ENCODE data around the gene GNB1.

Gene GNB1

DNA sequence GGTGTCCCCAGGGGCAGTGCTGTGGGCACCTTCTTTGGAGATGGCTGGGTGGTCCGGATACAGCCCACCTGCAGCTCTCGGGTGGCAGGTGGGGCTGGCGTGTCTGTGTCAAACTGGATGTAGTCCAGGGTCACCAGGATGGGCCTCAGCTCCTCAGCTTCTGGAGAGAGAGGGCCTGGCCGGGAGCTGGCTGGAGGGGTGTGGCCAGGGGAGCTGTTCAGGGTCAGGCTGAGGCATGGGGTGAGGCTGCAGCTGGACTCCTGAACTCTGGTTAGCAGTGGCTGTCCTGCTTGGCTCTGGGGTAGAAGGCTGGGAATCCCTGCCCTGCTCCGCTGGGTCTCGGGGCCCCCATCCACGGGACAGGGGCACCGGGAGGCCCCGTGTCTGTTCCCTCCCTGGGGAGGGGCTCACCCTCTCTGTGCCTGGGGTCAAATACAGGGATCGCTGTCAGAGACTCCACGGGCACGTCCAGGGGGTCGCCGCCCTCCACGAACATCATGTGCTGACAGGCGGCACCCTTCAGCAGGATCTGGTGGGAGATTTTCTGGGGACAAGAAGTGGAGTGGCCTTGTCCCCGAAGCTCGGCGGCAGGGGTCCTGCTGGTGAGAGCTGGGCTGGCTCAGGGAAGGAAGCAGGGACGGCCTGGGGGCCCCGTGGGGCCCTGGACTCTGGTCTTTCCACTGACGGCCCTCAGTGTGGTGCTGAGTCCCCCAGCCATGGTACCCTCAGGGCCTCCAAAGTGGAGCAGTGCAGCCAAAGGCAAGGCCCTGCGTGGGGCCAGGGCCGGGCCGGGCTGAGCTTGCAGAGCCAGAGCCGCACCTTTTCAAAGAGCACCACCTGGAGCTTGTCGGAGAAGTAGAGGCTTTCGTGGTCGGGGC lies 32.3 kb upstream of the GNB1 start:
- no peak for DNase-seq (ENCODE audit: low read depth in 2 of 2, low spot score in 1 of 2)

DNA sequence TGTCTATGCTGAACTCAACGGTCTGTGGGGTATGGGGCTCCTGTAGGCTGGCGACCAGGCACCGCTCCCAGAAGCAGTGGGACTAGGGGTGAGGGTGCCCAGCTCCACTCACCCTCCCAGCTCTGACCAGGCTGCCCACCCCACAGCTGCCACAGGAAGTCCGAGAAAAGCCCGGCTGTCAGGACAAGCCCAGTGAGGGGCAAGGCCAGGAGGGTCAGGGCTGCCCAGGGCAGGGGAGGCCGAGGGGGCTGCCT lies 31.7 kb upstream of the GNB1 start:
- DNase-seq (ENCODE audit: low read depth in 2 of 2, low spot score in 1 of 2), result no peak

DNA sequence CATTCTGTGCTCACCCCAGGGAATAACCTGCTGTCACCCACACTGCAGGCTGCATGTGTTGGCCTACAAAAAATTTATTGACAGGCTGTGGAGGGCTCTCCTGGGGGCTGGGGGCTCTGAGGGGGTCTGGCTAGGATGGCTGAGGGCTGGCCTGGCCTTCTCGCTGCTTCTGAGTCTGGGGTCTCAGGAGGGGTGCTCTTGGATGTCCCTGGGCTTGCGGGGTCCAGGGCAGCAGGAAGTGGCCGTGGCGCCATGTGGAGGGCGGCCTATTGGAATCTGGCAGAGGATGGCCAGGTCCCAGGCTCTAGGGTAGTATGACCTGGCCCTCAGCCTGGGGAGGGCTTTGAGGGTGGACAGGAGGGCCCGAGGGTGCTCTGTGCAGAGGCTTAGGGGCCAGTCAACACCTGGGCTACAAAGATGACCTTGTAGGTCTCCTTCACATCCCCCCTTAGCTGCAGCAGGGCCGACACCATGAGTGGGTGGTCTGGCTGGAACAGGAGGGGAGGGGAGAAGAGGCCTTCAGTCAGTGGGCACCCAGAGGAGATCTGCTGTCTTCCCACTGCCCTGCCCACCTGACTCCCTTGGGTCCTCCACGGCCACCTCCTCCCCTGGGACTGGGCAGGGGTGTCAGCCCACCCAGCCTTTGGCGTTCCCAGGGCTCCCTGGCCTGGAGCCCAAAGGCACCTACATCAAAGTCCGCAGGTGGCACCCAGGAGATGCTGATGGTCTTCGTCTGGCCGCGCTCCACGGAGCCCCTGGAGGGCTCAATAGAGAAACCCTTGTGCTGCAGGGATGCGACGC lies 31.2 kb upstream of the GNB1 start:
- DNase-seq (ENCODE audit: low read depth in 2 of 2, low spot score in 1 of 2), result no peak

DNA sequence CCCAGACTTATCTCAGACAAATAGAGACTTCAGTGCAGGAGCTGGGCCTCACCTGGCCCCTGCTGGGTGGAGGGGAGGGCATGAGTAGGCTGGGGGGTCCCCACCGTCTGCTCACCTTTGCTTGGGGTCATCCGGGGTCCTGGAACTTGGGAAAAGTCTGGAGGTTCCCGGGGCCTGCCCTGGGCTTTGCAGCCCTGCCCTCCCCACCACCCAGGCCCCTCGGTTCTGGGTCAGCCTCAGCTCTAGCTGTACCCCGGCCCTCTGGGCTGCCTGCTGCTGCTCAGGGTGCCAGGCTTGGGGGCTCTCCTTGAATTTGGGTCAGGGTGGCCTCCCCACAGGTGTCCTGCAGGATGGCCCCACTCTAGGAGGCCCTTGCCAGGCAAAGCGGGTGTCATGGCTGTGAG lies 30.6 kb upstream of the GNB1 start:
- no peak for DNase-seq (ENCODE audit: low read depth in 2 of 2, low spot score in 1 of 2)

DNA sequence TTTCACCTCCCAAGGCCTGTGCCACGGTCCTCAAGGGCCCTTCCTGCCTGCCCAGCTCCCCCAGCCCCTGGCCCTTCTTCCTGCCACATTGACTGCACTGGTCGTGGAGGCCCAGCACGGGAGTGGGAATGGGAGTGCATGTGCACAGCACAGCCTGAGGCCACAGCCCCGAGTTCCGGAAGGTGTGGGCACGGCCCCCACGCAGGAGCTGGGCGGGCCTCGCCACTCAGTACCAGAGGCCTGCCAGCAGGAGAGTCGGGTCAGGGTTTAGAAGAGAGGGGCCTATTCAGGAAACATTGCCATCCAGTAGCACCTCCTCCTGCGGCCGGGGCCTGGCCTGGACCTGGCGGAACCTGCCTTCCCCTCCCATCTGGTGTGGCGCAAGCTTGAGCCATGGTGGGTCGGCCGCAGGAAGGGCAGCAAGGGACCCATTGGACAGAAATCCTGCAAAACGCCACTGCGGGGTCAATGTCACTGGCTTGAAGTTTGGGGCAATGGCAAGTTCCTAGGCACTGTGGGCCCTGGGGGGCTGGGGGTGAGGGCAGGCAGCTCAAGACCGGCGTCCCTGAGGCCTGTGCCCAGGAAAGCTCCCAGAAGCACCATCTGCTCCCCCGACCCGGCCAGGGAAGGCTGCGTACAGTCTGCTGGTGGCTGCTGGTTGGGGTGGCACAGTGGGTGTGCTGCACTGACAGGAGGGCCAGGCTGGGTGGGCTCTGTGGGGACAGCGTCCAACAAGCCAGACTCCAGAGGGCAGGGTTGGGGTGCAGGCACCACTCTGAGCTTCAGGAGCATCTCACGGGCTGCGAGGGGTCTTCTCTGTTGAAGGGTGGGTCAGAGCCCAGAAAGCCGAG lies 29.9 kb upstream of the GNB1 start:
- no peak for DNase-seq (ENCODE audit: low read depth in 2 of 2, low spot score in 1 of 2)

DNA sequence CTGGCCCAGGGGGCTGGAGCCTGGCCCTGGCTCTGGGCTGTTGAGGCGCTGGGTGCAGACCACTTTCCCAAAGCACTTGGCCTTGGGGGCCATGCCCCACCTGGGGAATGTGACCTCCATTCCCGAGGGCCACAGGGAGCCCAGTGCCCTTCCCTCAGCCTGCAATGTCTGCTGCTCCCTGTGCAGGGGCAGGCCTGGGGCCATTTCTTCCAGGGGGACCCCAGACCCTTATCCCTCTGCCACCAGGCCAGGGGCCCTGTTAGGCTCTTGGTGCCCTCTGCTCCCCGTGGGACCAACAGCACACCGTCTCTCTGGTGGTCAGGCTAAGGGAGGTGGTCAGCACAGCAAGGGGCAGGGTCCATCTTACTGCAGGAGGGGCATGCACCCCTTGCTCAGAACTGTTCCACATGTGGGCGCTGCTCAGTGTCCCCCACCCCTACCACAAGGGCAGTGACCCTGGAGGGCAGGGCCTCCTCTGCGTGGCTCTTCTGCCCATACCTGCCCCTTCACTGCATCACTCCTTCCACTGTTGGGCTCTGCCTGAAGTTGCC lies 29.2 kb upstream of the GNB1 start:
- DNase-seq (ENCODE audit: low read depth in 2 of 2, low spot score in 1 of 2), result no peak

DNA sequence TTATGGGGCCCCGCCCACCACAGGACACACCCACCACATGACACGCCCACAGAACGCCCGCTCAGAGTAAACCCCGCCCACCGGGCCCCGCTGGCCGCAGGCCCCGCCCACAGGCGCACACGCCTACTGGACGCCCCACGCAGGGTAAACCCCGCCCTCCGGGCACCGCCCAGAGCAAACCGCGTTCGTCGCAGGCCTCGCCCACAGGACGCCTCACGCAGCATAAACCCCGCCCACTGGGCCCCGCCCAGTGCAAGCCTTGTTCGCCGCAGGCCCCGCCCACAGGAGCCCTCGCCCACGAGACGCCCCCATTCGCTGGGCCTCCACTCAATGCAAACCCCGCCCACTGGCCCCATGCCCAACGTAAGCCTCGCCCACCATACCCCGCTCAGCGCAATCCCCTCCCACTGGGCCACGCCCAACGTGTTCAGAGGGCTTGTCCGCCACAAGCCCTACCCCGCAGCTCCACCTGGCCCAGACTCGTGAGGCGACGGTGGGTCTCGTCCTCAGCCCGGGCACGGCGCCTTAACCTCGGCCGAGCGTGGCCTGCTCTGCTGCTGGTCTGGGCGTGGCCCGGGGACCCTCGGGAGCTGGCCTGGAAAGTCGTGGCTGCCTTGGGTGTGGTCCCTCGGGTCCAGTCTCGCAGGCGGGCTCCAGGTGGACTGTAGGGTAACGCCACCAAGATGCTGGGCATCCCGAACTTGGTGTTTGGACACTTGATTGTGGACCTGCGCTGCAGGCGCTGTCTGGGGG lies 28.6 kb upstream of the GNB1 start:
- peak; percentile 96 to 99 for DNase-seq (ENCODE audit: low read depth in 2 of 2, low spot score in 1 of 2)

DNA sequence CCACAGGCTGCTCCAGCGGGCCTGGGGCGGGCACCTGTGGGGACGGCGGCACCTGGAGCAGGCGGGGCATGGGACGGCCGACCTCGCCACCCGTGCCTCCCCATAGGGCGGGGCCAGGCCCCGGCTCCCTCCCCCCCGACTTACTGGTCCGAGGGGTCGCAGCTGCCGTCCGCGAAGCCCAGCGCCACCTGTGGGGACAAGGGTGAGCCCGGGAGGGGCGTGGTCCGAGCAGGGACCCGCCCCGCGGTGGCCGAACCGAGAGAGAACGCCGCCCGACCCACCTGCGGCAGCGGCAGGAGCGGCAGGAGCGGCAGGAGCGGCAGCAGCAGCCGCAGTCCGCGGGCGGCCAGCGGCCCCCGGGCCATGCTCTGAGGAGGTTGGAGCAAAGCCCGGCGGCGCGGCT lies 28.0 kb upstream of the GNB1 start, which contains the start of gene TMEM52:
TSS of gene TMEM52 (minus strand) at position 379 of the 403 bp plus-strand sequence. CDS start at position 365, 14 bp downstream.
- no peak for DNase-seq (ENCODE audit: low read depth in 2 of 2, low spot score in 1 of 2)

DNA sequence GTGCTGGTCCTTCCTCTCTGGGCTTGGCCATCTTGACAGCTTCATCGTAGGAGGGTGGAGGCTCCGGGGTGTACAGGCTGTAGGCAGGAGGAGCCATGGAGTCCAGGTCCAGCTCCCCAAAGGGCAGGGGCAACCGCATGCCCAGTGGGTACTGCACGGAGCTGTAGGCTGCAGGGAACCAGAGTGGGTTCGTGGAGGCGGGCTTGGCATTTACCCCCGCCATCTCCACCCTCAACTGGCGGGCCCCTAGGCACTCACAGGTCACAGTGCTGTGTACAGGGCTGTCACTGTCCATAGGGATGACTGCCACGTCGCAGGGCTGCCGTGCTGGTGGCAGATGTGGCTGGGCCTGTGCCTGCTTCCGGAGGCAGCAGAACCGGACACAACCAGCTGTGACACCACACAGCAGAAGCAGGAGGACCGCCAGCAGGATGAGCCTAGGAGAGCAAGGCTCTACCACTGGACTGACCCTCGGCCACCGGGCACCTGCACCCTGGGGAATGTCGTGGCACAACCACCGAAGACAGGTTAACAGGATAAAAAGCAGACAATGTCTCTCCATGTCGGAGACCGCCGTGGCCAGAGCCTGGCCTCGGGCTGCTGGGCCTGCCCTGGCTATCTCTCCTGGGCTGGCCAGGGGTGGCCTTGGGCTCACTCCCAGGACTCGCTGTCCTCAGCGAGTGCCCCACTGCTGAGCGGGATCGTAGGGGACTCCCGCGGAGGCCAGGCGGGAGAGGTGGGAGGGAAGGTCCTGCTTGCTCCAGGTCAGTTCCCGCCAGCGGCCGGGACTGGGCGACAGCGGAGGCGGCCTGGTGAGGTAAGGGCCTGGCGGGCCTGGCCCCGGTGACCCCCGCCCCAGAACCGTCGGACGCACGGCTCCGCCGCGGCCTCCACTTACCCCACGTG lies 27.4 kb upstream of the GNB1 start:
- no peak for DNase-seq (ENCODE audit: low read depth in 2 of 2, low spot score in 1 of 2)

DNA sequence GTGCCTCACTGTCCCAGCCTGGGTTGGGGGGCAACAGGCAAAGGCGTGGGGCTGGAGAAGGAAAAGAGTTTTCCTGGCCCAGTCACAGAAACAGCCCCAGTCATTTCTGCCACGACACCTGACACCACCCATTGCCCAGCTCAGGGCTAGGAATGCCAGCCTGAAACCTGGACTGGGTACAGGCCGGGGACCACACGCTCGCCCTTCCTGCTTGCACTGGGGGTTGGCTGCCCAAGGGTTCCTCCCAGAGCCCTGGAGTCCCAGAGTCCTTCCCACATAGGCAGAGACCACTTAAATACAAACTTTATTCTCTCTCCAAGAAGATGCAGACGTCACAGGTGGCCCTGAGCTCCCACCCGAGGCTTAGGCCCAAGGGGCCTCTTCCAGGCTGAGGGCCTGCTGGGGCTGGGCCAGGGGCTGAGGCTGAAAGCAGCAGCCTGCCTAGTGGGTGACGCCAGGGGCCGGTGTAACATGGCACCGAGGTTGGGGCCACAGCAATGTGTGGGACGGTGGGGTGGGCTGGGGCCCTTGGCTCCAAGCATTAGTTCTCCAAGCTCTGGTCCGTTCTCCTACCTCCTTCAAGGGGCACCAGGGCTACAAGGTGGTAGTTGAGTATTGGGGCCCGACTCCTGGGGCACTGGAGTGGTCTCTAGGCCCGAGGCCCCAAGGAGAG lies 26.6 kb upstream of the GNB1 start:
- no peak for DNase-seq (ENCODE audit: low read depth in 2 of 2, low spot score in 1 of 2)

DNA sequence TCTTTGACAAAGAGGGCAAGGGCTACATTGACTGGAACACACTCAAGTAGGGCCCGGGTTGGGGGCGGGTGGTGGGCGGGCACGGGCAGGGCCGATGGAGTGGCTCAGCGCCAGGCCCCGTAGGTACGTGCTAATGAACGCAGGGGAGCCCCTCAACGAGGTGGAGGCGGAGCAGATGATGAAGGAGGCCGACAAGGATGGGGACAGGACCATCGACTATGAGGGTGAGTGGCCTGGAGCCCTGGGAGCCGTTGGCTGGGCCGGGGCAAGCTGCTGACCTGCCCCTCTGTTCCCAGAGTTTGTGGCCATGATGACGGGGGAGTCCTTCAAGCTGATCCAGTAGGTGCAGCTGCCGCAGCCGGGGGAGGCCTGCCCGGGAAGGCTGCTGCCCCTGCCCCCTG lies 26.0 kb upstream of the GNB1 start:
- DNase-seq (ENCODE audit: low read depth in 2 of 2, low spot score in 1 of 2), result no peak

DNA sequence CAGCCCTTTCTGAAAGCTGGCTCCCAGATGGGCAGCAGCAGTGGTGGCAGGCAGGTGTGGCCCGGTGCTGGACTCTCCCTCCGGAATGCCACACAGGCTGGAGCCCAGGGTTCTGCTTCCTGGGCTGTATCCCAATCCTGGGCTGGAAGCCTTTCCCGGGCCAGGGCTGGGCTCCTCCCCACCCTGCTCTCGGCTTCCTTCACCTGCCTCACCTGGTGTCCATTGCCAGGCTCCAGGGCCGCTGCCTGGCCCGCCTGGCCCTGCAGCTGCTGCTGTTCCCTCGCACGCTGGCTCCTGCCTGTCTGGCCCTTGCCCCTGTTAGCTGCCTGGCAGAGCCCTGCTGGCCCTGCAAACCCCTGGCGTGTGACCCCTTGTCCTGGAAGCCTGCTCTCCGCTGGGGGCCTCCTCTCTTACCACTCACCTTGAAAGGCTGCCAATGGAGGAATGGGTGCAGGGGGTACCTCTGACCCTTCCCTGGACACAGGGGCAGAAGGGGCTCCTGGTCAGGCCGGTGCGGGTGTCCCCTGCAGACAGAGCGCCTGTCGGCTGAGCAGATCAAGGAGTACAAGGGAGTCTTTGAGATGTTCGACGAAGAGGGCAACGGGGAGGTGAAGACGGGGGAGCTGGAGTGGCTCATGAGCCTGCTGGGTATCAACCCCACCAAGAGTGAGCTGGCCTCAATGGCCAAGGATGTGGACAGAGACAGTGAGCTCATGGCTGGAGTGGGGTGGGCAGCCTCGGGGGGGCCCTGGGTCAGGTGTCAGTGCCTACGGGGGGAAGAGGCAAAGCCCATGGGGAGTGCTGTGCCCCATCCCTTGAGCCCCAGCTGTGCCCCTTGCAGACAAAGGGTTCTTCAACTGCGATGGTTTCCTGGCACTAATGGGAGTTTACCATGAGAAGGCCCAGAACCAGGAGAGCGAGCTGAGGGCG lies 25.3 kb upstream of the GNB1 start:
- DNase-seq (ENCODE audit: low read depth in 2 of 2, low spot score in 1 of 2), result no peak

DNA sequence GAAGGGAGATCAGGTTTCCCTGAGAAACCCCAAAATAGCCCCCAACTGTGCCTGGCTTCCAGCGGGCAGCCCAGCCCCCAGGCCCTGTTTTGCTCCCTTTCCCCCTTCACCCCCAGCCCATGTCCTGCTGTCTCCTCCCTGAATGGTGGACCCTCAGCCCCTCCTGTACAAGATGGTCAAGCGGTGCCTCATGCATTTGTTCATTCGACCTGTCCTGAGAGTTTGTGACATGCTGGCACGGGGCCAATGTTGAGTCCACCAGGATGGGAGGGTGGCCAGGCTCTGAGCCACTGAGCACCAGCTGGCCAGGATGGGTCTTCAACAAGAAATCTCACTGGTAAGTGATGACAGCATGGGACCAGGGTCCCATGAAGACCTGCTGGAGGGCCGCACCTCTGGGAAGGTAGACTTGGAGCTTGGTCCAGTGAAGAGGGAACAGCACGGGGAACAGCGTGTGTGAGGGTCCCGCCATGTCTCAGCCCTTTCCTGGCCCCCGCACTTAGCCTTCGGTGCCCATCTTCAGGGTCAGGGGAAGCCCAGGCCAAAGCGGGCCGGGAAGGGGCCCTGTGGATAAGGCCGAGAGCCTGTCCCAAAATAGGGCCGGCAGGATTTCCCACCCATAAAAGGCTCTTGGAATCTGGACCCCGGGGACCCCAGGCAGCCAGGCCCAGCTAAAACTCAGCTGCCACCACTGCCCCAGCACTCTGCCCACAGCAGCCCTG lies 24.2 kb upstream of the GNB1 start, which contains the start of gene CALML6:
TSS of gene CALML6 (plus strand) at position 290 of the 722 bp plus-strand sequence. CDS start at position 311, 21 bp downstream.
- DNase-seq (ENCODE audit: low read depth in 2 of 2, low spot score in 1 of 2), result no peak

DNA sequence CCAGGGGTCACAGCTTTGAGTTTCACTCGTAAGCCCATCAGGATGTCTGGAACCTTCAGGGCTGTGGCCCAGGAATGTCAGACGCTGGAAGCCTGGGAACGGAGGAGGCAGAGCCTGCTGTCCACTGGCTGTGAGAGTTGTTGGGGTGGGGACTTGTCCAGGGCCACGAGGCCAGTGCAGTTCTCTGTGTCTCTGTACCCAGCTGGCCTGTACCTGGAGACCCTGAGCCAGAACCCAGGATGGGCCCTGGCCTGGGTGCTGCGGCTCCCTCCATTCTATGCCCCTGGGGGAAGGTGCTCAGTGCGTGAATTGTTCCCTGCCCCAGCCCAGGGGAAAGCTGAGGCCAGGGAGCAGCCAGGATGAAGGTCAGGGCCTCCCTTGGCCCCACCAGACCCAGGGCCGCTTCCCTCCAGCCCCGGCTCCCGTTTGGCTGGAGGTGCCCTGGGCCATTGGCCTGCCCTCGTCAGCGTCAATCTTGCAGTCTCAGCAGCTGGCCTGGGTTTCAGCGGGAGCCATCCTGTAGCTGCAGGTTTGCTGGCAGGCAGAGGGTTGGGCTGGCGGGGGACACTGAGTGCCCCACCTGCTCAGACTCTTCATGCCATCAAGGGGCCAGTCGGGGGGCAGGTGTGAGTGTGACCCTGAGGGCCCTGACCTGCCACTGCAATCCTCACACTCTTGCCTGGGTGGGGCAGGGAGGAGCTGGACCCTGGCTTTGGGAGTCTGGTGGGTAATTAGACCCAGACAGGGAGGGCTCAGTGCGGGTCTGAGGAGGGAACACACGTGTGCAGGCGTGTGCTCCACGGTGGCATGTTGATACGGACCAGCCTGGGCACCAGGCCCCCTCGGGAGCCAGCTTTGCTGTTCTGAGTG lies 23.4 kb upstream of the GNB1 start:
- no peak for DNase-seq (ENCODE audit: low read depth in 2 of 2, low spot score in 1 of 2)

DNA sequence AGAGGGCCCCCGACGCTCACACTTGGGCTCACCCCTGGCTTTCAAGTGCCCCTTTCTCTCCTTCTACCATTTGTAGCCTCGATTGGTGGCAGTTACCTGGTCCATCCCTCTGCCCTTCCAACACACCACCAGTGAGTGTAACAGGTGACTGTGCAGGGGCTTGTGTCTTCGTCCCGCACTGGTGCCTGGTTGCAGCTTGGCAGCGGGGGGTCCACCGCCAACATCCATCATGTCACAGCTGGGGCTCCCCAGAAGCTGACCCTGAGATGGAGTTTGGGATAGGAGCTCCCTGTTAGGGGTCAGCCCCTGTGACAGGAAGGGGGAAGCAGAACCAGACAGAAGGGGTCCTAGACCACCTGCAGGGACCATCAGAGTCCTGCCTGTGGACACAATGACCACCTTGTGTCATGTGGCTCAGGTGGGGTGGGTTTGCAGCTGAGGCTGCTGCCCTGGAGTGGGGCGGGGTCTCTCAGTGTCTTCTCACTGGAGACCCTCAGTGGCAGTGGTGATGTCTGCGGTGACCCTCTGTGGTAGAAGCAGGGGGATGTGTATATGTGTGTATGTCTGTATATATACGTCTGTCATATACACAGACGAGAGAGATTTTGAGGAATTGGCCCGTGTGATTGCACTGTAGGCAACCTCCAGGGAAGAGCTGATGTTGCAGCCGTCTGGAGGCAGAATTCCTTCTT lies 20.6 kb upstream of the GNB1 start:
- no peak for DNase-seq (ENCODE audit: low read depth in 2 of 2, low spot score in 1 of 2)

Measured in stimulated activated CD8-positive, alpha-beta memory T cell treated with anti-CD3 and anti-CD28 coated beads, Interleukin-4, amount 100 ng/mL, for 1 hour (primary cell).